Neuronal stem cell (in vitro differentiated cells): ENCODE data around the gene PITPNM3.
"Not testable (repeated sequence)": the region's sequence is repeated elsewhere in the genome, so short reads cannot be mapped to it uniquely, and the experiment has no call there.

ENCODE experiments used
- DNase-seq: peaks from one replicate; pipeline ENCODE4 v3.0.0-alpha.2; 2013; ENCODE audit warnings: low spot score
- H2AFZ ChIP-seq: one replicate; pipeline ENCODE4 v1.6.1; 2013; ENCODE audit warnings: mild to moderate bottlenecking, low read length, inconsistent platforms
- H2AK5ac ChIP-seq: 2 replicates; pipeline ENCODE4 v1.6.1; 2013; ENCODE audit warnings: low read depth, mild to moderate bottlenecking, inconsistent platforms, low read length, moderate library complexity, mixed read lengths
- H2BK120ac ChIP-seq: 2 replicates; pipeline ENCODE4 v1.6.1; 2013; ENCODE audit warnings: low read depth, mild to moderate bottlenecking, inconsistent platforms, low read length, moderate library complexity, mixed read lengths
- H2BK12ac ChIP-seq: one replicate; pipeline ENCODE4 v1.6.1; 2013; ENCODE audit warnings: low read length, inconsistent platforms
- H2BK15ac ChIP-seq: 2 replicates; pipeline ENCODE4 v1.6.1; 2013; ENCODE audit warnings: mild to moderate bottlenecking, low read length, inconsistent platforms, mixed read lengths
- H2BK5ac ChIP-seq: one replicate; pipeline ENCODE4 v1.6.1; 2013; ENCODE audit warnings: inconsistent platforms, mild to moderate bottlenecking, low read length, moderate library complexity
- H3K14ac ChIP-seq: one replicate; pipeline ENCODE4 v1.6.1; 2013; ENCODE audit warnings: low read length, inconsistent platforms
- H3K18ac ChIP-seq: 2 replicates; pipeline ENCODE4 v1.6.1; 2013; ENCODE audit warnings: low read length, inconsistent platforms
- H3K23ac ChIP-seq: 2 replicates; pipeline ENCODE4 v1.6.1; 2013; ENCODE audit warnings: low read depth, mild to moderate bottlenecking, mixed read lengths, low read length, inconsistent platforms; ENCODE audit not compliant: poor library complexity
- H3K27ac ChIP-seq: replicated peaks from 3 replicates; pipeline ENCODE4 v1.5.1; 2013; ENCODE audit warnings: low read length, inconsistent platforms
- H3K27me3 ChIP-seq, 3 experiments: 2 replicates each; pipeline ENCODE4 v1.6.1; 2013; ENCODE audit warnings: low read length in 3 of 3, mild to moderate bottlenecking in 2 of 3, inconsistent platforms in 1 of 3, low read depth in 1 of 3, mixed read lengths in 1 of 3, moderate library complexity in 1 of 3; ENCODE audit not compliant: control insufficient read depth in 3 of 3, insufficient read depth in 3 of 3
- H3K36me3 ChIP-seq, 2 donors: replicated peaks in 1 of 2; 2 replicates each; pipeline ENCODE4 v1.6.1; 2013; ENCODE audit warnings: low read length in 2 of 2; ENCODE audit not compliant: control insufficient read depth in 2 of 2, insufficient read depth in 2 of 2
- H3K4ac ChIP-seq: 2 replicates; pipeline ENCODE4 v1.6.1; 2013; ENCODE audit warnings: inconsistent platforms, mild to moderate bottlenecking, low read length, moderate library complexity
- H3K4me1 ChIP-seq, 2 donors: 1 replicate in 1 of 2; 2 replicates in 1 of 2; pipeline ENCODE4 v1.6.1; 2013; ENCODE audit warnings: low read length in 2 of 2, low read depth in 1 of 2; ENCODE audit not compliant: control insufficient read depth in 2 of 2, insufficient read depth in 1 of 2
- H3K4me2 ChIP-seq: one replicate; pipeline ENCODE4 v1.6.1; 2013; ENCODE audit warnings: mild to moderate bottlenecking, low read length, inconsistent platforms; ENCODE audit not compliant: insufficient read depth, poor library complexity, severe bottlenecking
- H3K4me3 ChIP-seq, 2 donors: 2 replicates each; pipeline ENCODE4 v1.5.1; 2013; ENCODE audit warnings: low read length in 2 of 2, mild to moderate bottlenecking in 2 of 2, inconsistent platforms in 1 of 2, moderate library complexity in 1 of 2
- H3K79me1 ChIP-seq: one replicate; pipeline ENCODE4 v1.6.1; 2013; ENCODE audit warnings: low read depth, mild to moderate bottlenecking, inconsistent platforms, low read length, moderate library complexity
- H3K9ac ChIP-seq: one replicate; pipeline ENCODE4 v1.6.1; 2013; ENCODE audit warnings: mild to moderate bottlenecking, low read depth, low read length, inconsistent platforms; ENCODE audit not compliant: poor library complexity
- H3K9me3 ChIP-seq, 2 donors: replicated peaks in 1 of 2; 2 replicates each; pipeline versions ENCODE3 to v1.6.1; 2013; ENCODE audit warnings: low read length in 2 of 2, mild to moderate bottlenecking in 2 of 2, inconsistent platforms in 1 of 2, low read depth in 1 of 2, mixed read lengths in 1 of 2, moderate library complexity in 1 of 2; ENCODE audit not compliant: control insufficient read depth in 2 of 2, insufficient read depth in 1 of 2
- H4K8ac ChIP-seq: one replicate; pipeline ENCODE4 v1.6.1; 2013; ENCODE audit warnings: low read depth, mild to moderate bottlenecking, inconsistent platforms, low read length, moderate library complexity
- H4K91ac ChIP-seq: one replicate; pipeline ENCODE4 v1.6.1; 2013; ENCODE audit warnings: low read length, low read depth, mild to moderate bottlenecking, inconsistent platforms; ENCODE audit not compliant: poor library complexity
- WGBS, 2 donors: extraction: QIAGEN DNeasy Blood & Tissue Kit; methylation state at CpG; one replicate each; pipeline ENCODE4 v1.1.7; 2013; ENCODE audit warnings: missing lambda C conversion rate in 2 of 2, mixed read lengths in 1 of 2; ENCODE audit not compliant: insufficient read length in 2 of 2, insufficient replicate concordance in 1 of 2; ENCODE audit errors: extremely low coverage in 2 of 2; 5-methylcytosine and 5-hydroxymethylcytosine counted together

The PITPNM3 gene

GRCh38 chr17:6575596-6575988, 19.2 kb upstream of the PITPNM3 start:
- Histone ChIP-seq H3K14ac (no peak overlapping the region), H3K18ac (peak overlapping the region; percentile 53), H3K79me1 (no peaks in the 10 kb centered on the region), H4K8ac (no peak overlapping the region), H2BK120ac (no peak overlapping the region), H3K23ac (no peak overlapping the region), H3K9me3 (peaks cover 0 to 14% of the 10 kb centered on the region in 2 donors), H4K91ac (no peak overlapping the region), H2AFZ (peak overlapping the region; percentile 16), H3K4me1 (peaks cover 14 to 22% of the 10 kb centered on the region in 2 donors), H3K9ac (no peak overlapping the region), H3K4me3 (peak overlapping the region in 1 of 2 donors; percentile 19), H2BK5ac (no peak overlapping the region), H2BK12ac (no peak overlapping the region), H3K4me2 (no peak overlapping the region), H2AK5ac (no peak overlapping the region), H3K27ac (peak overlapping the region; percentile 13), H3K27me3 (no peaks in the 10 kb centered on the region), H2BK15ac (no peak overlapping the region), H3K36me3 (peaks cover 14 to 60% of the 10 kb centered on the region in 2 donors), H3K4ac (no peak overlapping the region)
- no peak for DNase-seq
- WGBS, 2 donors, result no CpG with 5 or more reads among the region's 5 CpGs

GRCh38 chr17:6574687-6575595, 18.6 kb upstream of the PITPNM3 start:
- Histone ChIP-seq H3K4ac (no peak overlapping the region), H3K4me3 (no peak overlapping the region), H2BK120ac (no peak overlapping the region), H2AK5ac (no peak overlapping the region), H4K8ac (no peak overlapping the region), H3K23ac (no peak overlapping the region), H3K9me3 (peaks cover 0 to 14% of the 10 kb centered on the region in 2 donors), H4K91ac (no peak overlapping the region), H3K14ac (no peak overlapping the region), H3K4me1 (peaks cover 14 to 22% of the 10 kb centered on the region in 2 donors), H3K27me3 (no peaks in the 10 kb centered on the region), H2AFZ (peak overlapping the region; percentile 16), H3K36me3 (peaks cover 14 to 56% of the 10 kb centered on the region in 2 donors), H3K27ac (no peak overlapping the region), H3K79me1 (no peaks in the 10 kb centered on the region), H3K18ac (peak overlapping the region; percentile 0), H2BK15ac (no peak overlapping the region), H3K4me2 (no peak overlapping the region), H2BK5ac (no peak overlapping the region), H2BK12ac (no peak overlapping the region), H3K9ac (peak overlapping the region; percentile 25)
- DNase-seq, result no peak
- WGBS, 2 donors, result no CpG with 5 or more reads among the region's 23 CpGs

- no peak for DNase-seq
- H3K4ac ChIP-seq, result no peak overlapping the region
- WGBS, 2 donors, result no CpG with 5 or more reads among the region's 13 CpGs
Measured at GRCh38 chr17:6573982-6574686, 17.8 kb upstream of the PITPNM3 start.

GRCh38 chr17:6573495-6573894, 17.1 kb upstream of the PITPNM3 start:
- H3K79me1 ChIP-seq, H2BK12ac ChIP-seq, H4K8ac ChIP-seq, H3K9ac ChIP-seq, H3K23ac ChIP-seq, H3K4me3 ChIP-seq, H3K27ac ChIP-seq, H3K27me3 ChIP-seq, H2AFZ ChIP-seq, H2BK5ac ChIP-seq, H3K4ac ChIP-seq, H3K14ac ChIP-seq, H4K91ac ChIP-seq, H2BK15ac ChIP-seq, H2BK120ac ChIP-seq, H3K4me2 ChIP-seq, DNase-seq, H2AK5ac ChIP-seq: not testable (repeated sequence)
- Histone ChIP-seq H3K18ac (peak overlapping the region; percentile 23), H3K36me3 (peaks cover 11 to 41% of the 10 kb centered on the region in 2 donors), H3K4me1 (peaks cover 14 to 23% of the 10 kb centered on the region in 2 donors), H3K9me3 (peaks cover 0 to 14% of the 10 kb centered on the region in 2 donors)
- no CpG with 5 or more reads among the region's 6 CpGs for WGBS, 2 donors

More at GRCh38 chr17:6573982-6574686, 17.8 kb upstream of the PITPNM3 start:
- Histone ChIP-seq H3K27me3 (no peaks in the 10 kb centered on the region), H2BK12ac (no peak overlapping the region), H3K9me3 (peaks cover 0 to 14% of the 10 kb centered on the region in 2 donors), H2AK5ac (no peak overlapping the region), H3K27ac (no peak overlapping the region), H3K4me2 (no peak overlapping the region), H3K4me1 (peaks cover 14 to 22% of the 10 kb centered on the region in 2 donors), H3K36me3 (peaks cover 12 to 48% of the 10 kb centered on the region in 2 donors), H4K8ac (no peak overlapping the region), H3K4me3 (no peak overlapping the region), H3K18ac (no peak overlapping the region), H3K9ac (no peak overlapping the region), H2BK120ac (no peak overlapping the region), H4K91ac (no peak overlapping the region), H2BK5ac (no peak overlapping the region), H2BK15ac (no peak overlapping the region), H3K23ac (no peak overlapping the region), H3K14ac (no peak overlapping the region), H3K79me1 (no peaks in the 10 kb centered on the region), H2AFZ (no peak overlapping the region)
